Suprapubic skin (tissue), 4 donors: ENCODE data around the gene DNAH8.

Source experiments
- EP300 ChIP-seq: sonication (generic); formaldehyde crosslinking; IDR thresholded peaks from one replicate; pipeline ENCODE4 v1.6.1; 2017; ENCODE audit warnings: antibody characterized with exemption
- POLR2A ChIP-seq, 2 donors: fragments of 450-650 bp; IDR thresholded peaks; one replicate each; pipeline ENCODE4 v1.6.1; 2017; ENCODE audit warnings: antibody characterized with exemption in 2 of 2, mild to moderate bottlenecking in 2 of 2, moderate library complexity in 2 of 2
- POLR2AphosphoS5 ChIP-seq, 3 donors: sonication (generic); formaldehyde crosslinking; IDR thresholded peaks; one replicate each; pipeline ENCODE4 v1.6.1; 2017; ENCODE audit warnings: antibody characterized with exemption in 3 of 3
- TF ChIP-seq, protein P1 (sequence below), 2 donors: fragments of 200-600 bp in 1 of 2; fragments of 450-650 bp in 1 of 2; sonication (generic) in 1 of 2; IDR thresholded peaks; one replicate each; pipeline ENCODE4 v1.5.1; 2016 to 2019; ENCODE audit warnings: antibody characterized with exemption in 2 of 2, mild to moderate bottlenecking in 1 of 2, moderate library complexity in 1 of 2

DNA sequence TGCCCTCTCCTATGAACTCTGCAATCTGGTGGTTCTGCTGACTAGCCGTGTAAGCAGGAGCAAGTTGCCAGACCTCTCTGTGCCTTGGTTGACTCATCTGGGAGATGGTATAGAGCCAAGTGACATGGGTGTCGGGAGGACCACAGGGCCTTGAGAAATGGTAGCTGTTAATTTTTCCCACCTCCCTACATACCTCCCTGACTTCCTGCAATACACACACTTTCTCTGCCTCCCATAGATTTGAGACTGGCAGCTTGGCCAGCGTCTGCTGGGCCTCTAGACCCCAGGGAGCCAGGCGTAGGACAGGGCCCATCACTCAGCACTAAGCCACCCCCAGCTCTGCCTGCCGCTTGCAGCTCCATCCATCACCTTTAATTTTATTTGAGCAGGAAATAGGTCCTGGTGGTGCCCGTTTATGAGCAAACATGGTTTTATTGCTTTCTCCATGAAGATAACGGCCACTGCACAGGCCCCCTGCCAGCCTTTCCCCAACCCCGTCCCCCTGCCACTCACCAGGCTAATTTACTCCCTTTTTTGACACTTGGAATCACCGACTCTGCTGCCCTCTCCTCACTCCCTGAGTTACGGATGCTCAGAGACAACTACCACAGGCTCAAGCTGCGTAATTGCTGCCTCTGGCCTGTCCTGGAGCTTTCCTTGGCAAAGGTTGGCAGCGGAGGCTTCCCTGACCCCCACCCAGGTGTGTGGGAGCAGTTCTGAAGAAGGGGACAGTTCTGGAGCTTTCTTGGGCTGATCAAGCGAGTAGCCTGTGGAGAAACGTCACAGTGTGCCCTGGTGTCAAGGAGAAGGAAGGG, 344.6 kb downstream of the DNAH8 start:
- TF ChIP-seq, protein P1, sequence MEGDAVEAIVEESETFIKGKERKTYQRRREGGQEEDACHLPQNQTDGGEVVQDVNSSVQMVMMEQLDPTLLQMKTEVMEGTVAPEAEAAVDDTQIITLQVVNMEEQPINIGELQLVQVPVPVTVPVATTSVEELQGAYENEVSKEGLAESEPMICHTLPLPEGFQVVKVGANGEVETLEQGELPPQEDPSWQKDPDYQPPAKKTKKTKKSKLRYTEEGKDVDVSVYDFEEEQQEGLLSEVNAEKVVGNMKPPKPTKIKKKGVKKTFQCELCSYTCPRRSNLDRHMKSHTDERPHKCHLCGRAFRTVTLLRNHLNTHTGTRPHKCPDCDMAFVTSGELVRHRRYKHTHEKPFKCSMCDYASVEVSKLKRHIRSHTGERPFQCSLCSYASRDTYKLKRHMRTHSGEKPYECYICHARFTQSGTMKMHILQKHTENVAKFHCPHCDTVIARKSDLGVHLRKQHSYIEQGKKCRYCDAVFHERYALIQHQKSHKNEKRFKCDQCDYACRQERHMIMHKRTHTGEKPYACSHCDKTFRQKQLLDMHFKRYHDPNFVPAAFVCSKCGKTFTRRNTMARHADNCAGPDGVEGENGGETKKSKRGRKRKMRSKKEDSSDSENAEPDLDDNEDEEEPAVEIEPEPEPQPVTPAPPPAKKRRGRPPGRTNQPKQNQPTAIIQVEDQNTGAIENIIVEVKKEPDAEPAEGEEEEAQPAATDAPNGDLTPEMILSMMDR (IDR thresholded peaks at IDR 0.05) = no peak
- no peak for TF ChIP-seq POLR2AphosphoS5 (IDR thresholded peaks at IDR 0.05)
- TF ChIP-seq EP300 = no peak
- no peak for TF ChIP-seq POLR2A (IDR thresholded peaks at IDR 0.05)
